Measurements from ENCODE around the gene NOTCH1.

Gene NOTCH1

DNA sequence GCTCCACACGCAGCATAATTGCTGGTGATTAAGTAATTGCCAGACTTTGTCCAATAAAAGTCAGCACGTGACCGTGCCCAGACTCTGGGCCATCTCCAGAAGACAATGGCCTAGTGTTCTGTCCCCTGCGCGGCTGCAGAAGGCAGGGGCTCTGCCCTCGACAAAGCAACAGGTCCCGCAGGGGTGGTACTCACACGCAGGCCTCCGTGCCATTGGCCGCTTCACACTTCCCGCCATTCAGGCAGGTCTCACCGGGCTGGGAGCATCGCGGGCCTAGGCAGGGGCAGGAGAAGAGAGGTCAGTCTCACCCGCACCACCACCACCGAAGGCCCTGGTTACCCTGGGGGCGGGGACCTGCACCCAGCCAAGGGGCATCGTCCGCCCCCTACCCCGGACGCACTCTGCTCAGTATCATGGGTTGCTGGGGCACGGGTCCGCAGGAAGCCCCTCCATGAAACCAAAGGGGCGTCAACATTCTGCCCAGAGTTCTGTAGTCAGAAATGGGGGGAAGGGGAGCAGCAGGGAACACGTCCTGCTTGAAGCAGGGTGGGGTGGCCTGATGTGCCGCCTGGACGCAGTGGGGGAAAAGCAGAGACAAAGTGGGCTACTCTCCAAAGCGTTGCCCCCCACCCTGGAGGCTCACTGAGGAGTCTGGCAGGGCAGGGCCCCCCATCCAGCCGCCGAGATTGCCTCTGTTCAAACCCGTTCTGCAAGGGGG lies 1.9 kb downstream of the NOTCH1 start:
- TF ChIP-seq, protein P1, sequence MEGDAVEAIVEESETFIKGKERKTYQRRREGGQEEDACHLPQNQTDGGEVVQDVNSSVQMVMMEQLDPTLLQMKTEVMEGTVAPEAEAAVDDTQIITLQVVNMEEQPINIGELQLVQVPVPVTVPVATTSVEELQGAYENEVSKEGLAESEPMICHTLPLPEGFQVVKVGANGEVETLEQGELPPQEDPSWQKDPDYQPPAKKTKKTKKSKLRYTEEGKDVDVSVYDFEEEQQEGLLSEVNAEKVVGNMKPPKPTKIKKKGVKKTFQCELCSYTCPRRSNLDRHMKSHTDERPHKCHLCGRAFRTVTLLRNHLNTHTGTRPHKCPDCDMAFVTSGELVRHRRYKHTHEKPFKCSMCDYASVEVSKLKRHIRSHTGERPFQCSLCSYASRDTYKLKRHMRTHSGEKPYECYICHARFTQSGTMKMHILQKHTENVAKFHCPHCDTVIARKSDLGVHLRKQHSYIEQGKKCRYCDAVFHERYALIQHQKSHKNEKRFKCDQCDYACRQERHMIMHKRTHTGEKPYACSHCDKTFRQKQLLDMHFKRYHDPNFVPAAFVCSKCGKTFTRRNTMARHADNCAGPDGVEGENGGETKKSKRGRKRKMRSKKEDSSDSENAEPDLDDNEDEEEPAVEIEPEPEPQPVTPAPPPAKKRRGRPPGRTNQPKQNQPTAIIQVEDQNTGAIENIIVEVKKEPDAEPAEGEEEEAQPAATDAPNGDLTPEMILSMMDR (IDR thresholded peaks at IDR 0.05; ENCODE audit: control insufficient read depth, insufficient read depth, low read depth, low read length, missing control alignments), result no peak
- peak overlapping the region; percentile 80 for H3K4me3 ChIP-seq (ENCODE audit: control insufficient read depth, low read depth, low read length)
- DNase-seq (ENCODE audit: low read depth), result no peak

DNA sequence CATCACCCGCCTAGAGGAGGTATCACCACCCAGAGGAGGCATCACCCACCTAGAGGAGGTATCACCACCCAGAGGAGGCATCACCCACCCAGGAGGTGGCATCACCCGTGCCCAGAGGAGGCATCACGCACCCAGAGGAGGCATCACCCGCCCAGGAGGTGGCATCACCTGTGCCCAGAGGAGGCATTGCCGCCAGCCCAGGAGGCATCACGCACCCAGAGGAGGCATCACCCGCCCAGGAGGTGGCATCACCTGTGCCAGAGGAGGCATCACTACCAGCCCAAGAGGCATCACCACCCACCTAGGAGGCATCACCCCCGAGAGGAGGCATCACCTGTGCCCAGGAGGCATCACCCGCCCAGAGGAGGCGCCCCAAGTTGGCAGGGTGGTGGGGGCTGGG lies 2.6 kb downstream of the NOTCH1 start:
- H3K4me3 ChIP-seq (ENCODE audit: control insufficient read depth, low read depth, low read length), result no peak overlapping the region
- DNase-seq (ENCODE audit: low read depth), result no peak
- TF ChIP-seq, protein P1 (IDR thresholded peaks at IDR 0.05; ENCODE audit: control insufficient read depth, insufficient read depth, low read depth, low read length, missing control alignments), result no peak

DNA sequence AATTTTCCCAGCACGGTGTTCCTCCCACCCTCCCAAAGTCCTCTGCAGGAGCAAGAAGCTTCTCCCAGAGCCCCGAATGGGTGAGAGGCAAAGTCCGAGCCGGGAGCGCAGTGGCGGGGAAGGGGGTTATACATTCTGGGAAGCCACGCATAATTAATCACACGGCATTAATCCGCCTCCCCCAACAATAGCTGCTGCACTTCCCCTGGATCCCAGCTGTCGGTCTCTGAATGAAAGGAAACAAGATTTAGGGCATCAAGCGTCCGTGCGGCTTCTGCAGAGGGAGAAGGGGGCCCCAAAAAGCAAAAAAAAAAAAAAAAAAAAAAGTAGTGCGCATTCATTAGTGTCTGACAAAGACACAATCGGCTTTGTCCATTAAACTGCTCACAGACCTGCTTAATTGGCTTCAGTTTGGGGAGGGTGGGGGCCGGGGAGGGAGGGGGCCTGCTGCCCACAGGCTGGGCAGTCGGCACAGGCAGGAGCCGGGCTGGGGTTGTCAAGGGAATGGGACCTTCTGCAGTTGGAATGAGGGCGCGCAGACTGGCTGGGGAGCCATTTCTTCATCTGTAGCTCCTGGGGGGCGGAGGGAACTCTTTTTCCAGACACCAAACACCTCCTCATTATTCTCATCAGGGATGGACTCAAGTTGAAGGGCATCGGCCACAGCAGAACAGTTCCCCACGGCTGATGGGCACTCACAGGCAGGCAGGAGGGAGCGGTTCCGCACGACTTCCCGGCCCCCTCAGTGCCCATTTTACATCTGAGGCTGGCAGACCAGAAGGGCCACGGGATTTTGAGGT lies 3.4 kb downstream of the NOTCH1 start:
- no peak for DNase-seq (ENCODE audit: low read depth)
- TF ChIP-seq, protein P1 (IDR thresholded peaks at IDR 0.05; ENCODE audit: control insufficient read depth, insufficient read depth, low read depth, low read length, missing control alignments), result no peak
- no peak overlapping the region for H3K4me3 ChIP-seq (ENCODE audit: control insufficient read depth, low read depth, low read length)

DNA sequence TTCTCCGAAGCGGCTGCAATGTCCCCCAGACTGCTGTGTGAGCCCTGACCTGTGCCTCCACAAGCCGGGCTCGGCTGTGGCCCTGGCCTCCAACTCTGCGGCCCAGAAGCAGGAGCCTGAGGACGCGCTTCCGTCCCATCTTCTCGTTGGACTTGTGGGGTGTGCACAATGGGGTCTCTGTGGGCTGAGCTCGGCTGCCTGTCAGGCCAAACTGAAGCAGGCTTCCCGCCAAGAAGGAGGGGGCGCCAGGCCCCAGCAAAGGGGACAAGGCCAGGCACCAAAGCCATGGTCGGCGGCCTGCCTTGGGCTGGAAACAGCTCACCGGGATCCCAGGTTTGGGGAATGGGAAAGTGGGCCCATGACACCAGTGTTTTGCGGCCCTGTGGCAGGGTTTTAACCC lies 4.1 kb downstream of the NOTCH1 start:
- no peak overlapping the region for H3K4me3 ChIP-seq (ENCODE audit: control insufficient read depth, low read depth, low read length)
- DNase-seq (ENCODE audit: low read depth), result no peak
- TF ChIP-seq, protein P1 (IDR thresholded peaks at IDR 0.05; ENCODE audit: control insufficient read depth, insufficient read depth, low read depth, low read length, missing control alignments), result no peak

DNA sequence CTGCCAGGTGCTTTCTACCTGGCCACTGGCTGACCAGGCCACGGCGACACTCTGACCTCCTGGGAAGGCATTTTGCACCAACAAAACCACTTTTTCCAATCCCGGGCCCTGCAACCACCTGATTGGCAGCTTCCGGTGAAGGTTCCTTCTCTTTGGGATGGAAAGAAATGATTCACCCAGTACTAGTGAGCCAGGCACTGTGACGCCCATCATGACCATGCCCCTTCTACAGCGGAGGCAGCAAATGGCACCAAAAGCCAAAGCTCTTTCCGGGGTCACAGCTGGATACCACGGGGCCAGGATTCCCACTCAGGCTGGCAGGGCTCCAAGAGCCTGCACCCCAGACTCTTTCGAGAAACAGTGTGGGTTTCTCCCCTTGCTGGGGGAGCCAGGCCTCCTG lies 4.7 kb downstream of the NOTCH1 start:
- DNase-seq (ENCODE audit: low read depth), result no peak
- no peak overlapping the region for H3K4me3 ChIP-seq (ENCODE audit: control insufficient read depth, low read depth, low read length)
- TF ChIP-seq, protein P1 (IDR thresholded peaks at IDR 0.05; ENCODE audit: control insufficient read depth, insufficient read depth, low read depth, low read length, missing control alignments), result no peak

DNA sequence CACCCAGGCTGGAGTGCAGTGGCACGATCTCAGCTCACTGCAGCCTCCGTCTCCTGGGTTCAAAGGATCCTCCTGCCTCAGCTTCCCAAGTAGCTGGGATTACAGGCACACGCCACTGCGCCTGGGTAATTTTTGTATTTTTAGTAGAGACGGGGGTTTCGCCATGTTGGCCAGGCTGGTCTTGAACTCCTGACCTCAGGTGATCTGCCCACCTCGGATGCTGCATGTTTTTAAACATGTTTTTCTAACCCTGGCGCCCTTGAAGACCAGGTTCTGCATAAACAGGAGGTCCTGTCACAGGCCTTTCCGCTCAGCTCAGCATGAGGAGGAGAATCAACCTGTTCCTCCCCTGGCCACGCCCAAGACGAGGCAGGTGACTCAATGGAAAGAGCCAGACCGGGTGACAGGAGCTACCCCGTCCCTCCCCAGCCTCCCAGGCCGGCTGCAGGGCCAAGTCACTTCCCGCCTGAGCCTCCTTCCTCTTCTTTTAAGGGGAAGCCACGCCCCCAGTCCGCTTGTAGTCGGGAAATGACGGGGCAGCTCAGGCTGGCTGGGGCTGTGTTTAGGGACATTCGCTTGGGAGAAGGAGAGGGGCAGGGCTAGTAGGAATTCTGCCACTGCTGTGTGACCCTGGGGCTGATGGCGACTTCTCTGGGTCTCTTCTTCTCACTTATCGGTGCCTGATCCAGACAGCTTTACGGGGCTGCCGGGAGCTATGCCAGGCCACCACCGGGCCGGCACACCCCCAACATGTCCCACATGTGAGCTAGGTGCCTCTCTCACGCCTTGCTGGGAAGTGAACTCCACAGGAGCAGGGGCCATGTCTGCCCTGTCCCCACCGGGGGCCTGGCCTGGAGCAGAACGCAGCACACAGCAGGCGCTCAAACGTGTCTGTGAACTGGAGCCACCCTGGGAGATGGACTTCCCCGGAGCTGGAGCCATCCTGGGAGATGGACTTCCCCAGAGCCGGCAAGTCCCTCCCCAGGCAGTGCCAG lies 6.1 kb downstream of the NOTCH1 start:
- DNase-seq (ENCODE audit: low read depth), result no peak
- H3K4me3 ChIP-seq (ENCODE audit: control insufficient read depth, low read depth, low read length), result no peak overlapping the region
- TF ChIP-seq, protein P1 (IDR thresholded peaks at IDR 0.05; ENCODE audit: control insufficient read depth, insufficient read depth, low read depth, low read length, missing control alignments), result no peak

Data from AG09309 (cell line).